Medulla oblongata (tissue), 1 donor: ENCODE measurements around the gene CNTRL.
A peak's percentile ranks its signal among the peaks of the same experiment; 100 is the strongest.
"Not testable (repeated sequence)": the region's sequence is repeated elsewhere in the genome, so short reads cannot be mapped to it uniquely, and the experiment has no call there.

ENCODE experiments used
- DNase-seq: peaks from one replicate; pipeline ENCODE4 v3.0.0-alpha.2; 2015; ENCODE audit errors: extremely low spot score

Gene CNTRL

GRCh38 chr9:121178676-121179372, 104.1 kb downstream of the CNTRL start:
- DNase-seq, result no peak

- not testable (repeated sequence) for DNase-seq
These were observed 104.6 kb downstream of the CNTRL start for GRCh38 chr9:121179373-121179721.

- DNase-seq, result peak; percentile 59
These were observed 105.4 kb downstream of the CNTRL start for GRCh38 chr9:121179930-121180681.

DNA sequence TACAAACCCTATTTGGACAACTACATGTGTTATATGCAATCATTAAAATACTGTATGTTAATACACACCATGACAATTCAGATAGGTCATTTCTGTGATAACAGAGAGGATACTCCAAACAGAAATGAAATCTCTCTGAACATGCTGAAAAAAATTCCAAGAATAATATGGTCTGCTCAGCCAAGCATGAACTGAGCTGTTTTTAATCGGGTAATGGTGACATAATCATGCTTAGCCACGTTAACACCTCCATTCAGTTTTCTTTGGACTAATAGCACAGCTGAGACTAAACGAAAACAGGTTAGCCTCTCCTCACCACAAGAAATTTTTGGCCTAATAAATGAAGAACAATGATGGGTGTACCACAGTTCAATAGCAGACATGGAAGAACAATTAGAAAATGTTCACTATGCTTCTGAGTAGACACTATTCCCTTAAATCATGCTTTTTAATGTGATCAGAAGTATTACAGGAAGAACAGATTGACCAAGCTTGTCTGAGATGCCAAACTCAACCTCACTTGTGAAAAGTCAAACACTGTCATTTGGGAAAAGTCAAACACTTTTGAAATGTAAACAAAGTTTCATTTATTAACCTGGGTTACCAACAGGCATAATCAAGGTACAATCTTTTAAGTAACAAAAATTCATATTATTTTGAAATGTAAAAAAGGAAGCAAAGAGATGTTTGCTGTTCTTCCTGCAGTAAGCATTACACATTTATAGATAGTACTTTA, 107.5 kb downstream of the CNTRL start:
- DNase-seq, result no peak

DNA sequence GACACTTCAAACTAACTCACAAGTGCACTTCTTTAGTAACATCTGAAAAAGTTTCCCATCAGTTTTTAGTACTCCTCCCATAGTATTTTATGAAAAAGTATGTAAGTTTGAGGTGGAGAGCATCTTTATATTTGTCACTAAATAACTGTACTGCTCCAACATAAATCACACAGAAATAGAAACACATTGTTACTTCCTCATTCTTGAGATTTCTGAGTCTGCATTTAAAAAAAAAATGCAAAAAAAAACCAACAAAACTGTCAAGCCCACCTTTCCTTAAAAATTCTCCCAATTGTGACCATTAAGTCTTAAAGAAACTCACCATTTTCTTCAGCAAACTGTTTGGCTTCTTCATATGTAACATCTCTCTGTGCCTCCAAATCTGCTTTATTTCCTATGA, 108.2 kb downstream of the CNTRL start:
- DNase-seq, result no peak

DNA sequence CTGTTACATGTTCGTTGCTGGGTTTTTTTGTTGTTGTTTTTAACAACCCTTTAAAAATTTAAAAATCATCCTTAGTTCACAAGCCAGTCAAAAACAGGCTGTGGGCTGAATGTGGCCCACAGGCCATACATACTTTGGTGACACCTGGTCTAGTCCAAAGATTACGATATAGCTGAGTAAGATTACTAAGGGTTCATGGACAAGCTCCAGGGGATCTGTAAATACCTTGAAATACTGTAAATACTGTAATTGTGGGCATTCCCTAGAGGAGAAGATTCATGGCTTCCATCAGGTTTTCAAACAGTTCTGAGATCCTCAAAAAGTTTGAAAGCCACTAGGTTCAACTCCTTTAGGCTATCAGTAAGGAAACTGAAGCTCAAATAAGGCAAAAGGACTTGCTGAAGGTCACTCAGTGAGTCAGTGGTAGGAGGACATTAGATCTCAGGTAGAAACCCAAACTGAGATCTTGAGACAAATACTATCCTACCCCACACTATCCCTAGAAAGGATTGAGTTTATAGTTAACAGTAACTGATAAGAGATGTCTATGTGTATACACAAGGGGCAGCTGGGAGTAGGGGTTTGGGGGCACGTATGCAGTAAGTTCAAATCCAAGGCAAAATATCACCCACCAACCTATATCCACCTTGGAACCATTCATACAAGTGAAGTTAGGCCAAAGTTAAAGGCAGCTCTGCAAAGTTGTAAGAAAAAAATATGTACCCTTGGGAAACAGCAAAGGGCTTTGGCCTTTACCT, 109.1 kb downstream of the CNTRL start:
- DNase-seq, result no peak

DNA sequence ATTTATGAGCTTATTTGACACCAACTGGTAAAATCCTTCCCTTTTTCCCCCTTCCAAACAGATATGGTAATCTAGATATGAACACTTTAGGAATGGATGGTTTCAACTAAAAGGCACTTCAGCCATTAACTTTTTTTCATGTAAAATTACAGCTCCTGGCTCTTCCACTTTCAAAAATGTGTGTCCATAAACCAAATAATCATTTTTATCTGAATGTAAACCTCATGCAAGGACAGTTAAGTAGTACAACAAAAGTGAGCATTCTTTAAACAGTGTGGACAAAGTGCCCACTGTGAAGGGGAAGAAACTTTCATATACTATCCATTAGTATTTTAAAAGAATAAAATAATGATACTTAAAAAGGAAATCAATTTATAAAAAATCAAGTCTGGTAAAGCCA, 109.7 kb downstream of the CNTRL start:
- no peak for DNase-seq

DNA sequence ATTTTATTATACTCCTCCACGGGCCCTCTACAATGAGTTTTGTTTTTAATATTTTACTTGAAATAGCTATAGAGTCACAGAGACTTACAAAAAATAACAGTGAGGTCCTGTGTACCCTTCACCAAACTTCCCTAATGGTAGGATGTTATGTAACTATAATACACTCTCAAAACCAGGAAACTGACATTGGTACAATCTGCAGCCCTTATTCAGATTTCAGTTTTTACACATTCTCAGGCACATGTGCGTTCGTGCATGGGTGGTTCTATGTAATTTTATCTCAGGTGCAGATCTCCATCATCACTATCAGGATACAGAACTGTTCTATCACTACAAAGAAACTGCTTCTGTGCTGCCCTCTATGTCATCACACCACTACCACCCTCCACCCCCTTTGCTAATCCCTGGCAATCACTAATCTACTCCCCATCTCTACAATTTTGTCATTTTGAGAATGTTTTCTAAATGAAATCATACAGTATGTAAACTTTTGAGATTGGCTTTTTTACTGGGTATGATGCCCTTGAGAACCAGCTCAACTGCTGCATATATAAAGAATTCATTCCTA, 110.5 kb downstream of the CNTRL start:
- DNase-seq, result no peak

DNA sequence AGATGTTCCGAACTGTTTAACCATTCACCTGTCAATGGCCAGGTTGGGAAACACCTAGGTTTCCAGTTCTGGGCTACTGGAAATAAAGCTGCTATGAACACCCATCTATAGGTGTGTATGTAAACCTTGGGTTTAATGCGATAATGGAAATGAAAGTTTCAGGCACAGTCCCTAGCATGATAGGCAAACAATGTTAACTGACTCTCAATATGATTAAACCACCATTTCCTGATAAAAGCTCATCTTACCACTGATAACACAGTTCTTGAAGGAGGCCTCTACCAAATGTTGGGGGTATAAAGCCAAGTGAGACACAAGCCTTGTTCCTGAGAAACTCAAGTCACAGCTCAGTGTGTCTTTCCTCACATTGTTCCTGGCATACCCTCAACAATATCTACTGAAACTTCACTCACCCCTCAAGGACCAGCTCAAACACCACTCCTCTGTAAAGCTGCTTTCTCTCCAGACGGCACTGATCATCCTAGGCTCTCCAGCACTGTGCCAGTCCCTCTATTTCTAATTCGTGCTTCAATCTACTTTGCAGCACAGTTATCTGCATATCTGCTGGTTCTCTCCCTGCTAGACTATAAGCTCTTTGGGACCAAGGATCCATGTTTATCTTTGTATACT, 111.1 kb downstream of the CNTRL start:
- no peak for DNase-seq

DNA sequence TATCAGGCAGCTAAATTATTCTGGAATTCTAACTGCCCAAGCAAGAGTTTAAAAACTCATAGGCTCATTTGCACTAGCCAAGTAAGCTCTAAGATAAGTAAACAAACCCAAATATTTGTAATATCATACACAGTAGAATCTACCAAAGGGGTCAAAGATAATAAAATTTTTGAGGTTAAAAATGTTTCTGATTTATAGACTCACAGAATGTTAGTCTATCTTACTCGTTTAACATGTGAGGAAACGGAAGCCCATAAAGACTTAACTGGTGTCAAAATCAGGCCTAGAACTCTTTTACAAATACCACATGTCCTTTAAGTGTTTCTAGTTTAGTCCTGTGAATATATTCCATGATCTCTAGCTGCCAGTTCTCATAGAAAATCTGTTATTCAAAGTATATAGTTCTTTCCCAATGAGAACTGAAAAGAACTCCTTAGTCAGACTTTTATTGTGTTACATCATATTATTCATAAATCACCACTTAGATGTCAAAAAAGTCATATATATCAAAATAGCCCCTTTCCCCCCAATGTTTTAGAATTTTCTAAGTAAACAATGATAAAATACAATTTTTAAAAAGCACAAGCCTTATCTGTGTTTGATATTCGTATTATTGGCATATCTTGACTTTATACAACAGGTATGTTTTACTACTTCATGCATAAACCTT, 113.0 kb downstream of the CNTRL start:
- DNase-seq, result no peak

DNA sequence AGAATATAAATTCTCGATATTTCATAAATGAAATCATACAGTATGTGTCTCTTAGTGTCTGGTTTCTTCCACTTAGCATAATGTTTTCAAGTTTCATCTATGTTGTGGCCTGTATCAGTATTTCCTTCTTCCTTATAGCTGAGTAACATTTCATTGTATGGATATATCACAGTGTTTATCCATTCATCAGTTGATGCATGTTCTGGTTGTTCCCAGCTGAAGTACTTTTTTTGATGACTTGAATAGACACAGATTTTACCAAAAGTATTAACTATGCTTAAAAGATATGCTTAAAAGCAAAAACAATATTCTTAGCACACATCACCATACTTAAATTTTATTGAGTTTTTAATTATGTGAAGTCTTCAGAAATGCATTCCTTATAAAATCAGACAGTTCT, 114.3 kb downstream of the CNTRL start:
- no peak for DNase-seq

DNA sequence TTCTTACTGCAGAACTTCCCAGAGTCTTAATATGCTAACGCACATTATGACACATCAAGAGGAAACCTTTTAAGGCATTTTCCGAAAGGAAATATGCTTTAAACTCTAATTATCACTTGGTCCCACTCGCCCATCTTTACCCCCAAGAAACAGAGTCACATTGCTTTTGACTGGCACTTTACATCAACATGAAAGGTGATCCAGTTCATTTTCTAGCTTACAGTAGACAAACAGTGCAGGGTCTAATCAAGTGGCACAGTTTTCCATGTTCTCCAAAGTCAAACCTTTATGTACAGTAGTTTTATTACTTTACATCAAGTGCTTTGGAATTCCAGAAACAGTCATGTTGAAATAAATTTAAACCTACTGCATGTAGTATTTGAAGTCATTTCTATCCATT, 114.9 kb downstream of the CNTRL start:
- no peak for DNase-seq

DNA sequence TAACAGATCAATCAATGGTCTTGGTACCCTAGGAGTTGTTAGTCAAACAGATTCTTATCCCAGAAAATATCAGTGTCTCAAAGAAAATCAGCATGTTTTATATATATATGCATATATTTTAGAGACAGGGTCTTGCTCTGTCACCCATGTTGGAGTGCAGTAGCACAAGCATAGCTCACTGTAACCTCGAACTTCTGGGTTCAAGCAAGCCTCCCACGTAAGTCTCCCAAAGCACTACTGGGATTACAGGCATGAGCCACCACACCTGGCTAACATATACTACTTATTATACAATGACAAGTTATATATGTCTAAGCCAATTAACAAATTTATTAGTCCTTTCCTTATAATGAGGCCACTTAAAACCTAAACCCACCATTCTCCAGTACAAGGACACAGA, 116.5 kb downstream of the CNTRL start:
- no peak for DNase-seq

DNA sequence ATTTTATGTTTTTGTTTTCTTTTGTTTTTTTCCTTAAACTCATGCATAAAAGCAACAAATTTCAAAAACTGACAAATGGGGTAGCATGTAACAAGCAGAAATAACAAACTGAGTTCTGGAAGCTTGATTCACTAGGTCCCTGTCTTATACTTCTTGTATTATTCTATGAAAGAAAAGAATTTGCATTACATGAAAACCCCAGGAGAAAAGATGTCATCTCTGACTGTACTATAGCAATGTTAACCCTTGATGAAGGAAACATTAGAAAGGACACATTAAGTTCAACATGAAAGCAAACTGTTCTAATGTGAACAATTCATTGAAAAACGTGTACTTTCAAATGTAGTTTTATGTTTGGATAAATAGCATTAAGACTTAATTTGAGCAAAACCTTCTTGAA, 117.8 kb downstream of the CNTRL start:
- DNase-seq, result no peak

DNA sequence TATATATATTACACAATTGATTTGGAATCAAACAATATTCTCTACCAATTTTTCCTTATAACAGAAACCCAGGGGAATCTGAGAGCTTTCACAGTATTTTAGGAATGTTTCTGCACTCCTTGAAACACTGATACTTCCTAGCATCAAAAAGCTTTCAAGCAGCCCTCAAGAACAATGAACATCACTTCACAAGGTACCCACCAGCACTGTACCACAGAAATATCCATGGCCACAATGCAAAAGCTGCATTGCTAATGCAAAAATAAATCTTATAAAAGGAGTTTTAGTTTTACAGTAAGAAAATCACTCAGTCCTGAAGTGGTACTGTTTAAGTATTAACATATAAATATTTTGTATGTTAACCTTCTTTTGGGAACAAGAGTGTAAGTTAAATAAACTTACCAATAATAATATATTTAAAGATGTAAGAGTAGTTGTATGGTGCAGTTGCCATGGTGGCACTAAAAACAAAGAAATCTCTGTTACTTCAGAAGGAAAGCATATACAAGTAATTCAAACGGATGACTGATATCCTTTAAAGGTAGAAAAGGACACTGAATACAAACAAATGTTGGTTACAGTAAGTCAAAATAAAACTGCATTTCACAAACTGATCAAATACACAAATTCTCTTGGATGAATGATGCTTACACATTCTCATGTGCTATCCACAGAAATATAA, 118.3 kb downstream of the CNTRL start:
- DNase-seq, result no peak

DNA sequence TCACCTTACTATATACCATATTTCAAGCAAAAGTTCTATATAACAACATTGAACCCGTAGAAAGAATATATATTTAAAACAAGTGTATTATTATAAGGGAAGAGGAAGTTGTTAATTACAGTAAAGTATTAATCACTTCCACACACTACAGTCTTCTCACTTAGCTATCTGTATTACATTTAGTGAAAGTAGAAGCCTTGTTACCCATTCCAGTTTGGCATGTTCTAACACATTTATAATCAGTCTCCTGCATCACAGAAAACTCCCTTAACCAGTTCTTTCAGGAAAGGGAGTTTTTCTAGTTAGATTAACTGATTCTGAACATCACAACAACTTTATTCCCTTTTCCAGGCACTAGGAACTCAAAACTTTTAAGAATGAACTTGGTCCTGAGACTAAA, 120.0 kb downstream of the CNTRL start:
- no peak for DNase-seq

GRCh38 chr9:121196389-121196788, 121.6 kb downstream of the CNTRL start:
- DNase-seq, result no peak

GRCh38 chr9:121197132-121197531, 122.4 kb downstream of the CNTRL start:
- DNase-seq, result no peak

DNA sequence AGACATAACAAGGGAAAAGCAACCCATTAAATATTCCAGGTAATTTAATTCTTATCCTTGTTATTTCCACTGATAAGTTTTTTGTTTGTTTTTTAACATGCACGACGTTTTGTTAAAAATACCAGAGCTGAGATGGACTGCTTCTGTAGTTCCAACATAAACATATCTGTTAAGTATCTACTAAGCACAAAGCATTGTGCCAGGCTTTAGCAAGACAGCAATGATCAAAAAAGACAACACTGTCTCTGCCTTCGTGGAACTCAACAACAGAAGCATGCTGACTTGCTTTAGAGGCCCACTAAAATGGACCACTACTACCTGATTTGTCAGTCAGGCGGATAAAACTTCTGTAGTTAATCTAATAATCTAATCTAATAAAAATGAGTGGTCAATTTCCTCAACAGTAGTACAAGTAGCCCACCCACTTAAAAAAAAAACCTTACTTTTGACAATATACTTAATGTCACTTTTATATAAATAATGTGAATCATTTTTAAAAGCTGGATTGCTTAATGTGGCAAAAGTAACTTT, 123.8 kb downstream of the CNTRL start:
- no peak for DNase-seq

GRCh38 chr9:121199921-121200320, 125.2 kb downstream of the CNTRL start:
- DNase-seq, result no peak
